GM19455 (cell line): ENCODE measurements around the gene ROCK2.

Experiments used
- ATAC-seq: cut with Tn5 transposase; IDR thresholded peaks from one replicate; pipeline ENCODE4 v1.9.1; 2021; ENCODE audit not compliant: unreplicated experiment

The ROCK2 gene

GRCh38 chr2:11367170-11367730, 22.8 kb upstream of the ROCK2 start:
- no peak for ATAC-seq

GRCh38 chr2:11366326-11366741, 21.9 kb upstream of the ROCK2 start:
- no peak for ATAC-seq

GRCh38 chr2:11365096-11365879, 20.9 kb upstream of the ROCK2 start:
- no peak for ATAC-seq

- no peak for ATAC-seq
These were observed 20.1 kb upstream of the ROCK2 start for GRCh38 chr2:11364565-11364887.

- no peak for ATAC-seq
These were observed 19.6 kb upstream of the ROCK2 start for GRCh38 chr2:11363868-11364564.

GRCh38 chr2:11359865-11360264, 15.4 kb upstream of the ROCK2 start:
- ATAC-seq, result no peak

GRCh38 chr2:11357428-11357972, 13.1 kb upstream of the ROCK2 start:
- no peak for ATAC-seq

GRCh38 chr2:11356764-11357163, 12.3 kb upstream of the ROCK2 start:
- ATAC-seq, result no peak

GRCh38 chr2:11355194-11356053, 11.0 kb upstream of the ROCK2 start:
- ATAC-seq, result no peak

GRCh38 chr2:11354363-11355154, 10.1 kb upstream of the ROCK2 start:
- ATAC-seq, result no peak

- ATAC-seq, result no peak
These were observed 8.5 kb upstream of the ROCK2 start for GRCh38 chr2:11352781-11353537.

- ATAC-seq, result no peak
These were observed 3.8 kb upstream of the ROCK2 start for GRCh38 chr2:11348209-11348749.

GRCh38 chr2:11347403-11347959, 3.0 kb upstream of the ROCK2 start:
- ATAC-seq, result no peak

- no peak for ATAC-seq
These were observed 1.6 kb upstream of the ROCK2 start for GRCh38 chr2:11346023-11346482.

GRCh38 chr2:11344956-11345677, 681 bp upstream of the ROCK2 start:
- ATAC-seq, result peak; percentile 47

- ATAC-seq, result peak; percentile 43
These were observed 640 bp downstream of the ROCK2 start for GRCh38 chr2:11343650-11344341.

- ATAC-seq, result peak; percentile 27
These were observed 1.1 kb downstream of the ROCK2 start for GRCh38 chr2:11343368-11343649.
